Measurements from ENCODE around the gene SAAL1.

SAAL1 gene

GRCh38 chr11:18093959-18094358 is 11.9 kb downstream of the SAAL1 start:
- CTCF ChIA-PET, result interaction anchor here (0.8 to 1.8 kb wide), 5 partner anchors 10 to 363 kb away, joined by 3 to 6 read pairs (median 3); no protein-coding TSS in a partner anchor
- no peaks in the 10 kb centered on the region for H3K4me1 ChIP-seq (ENCODE audit: control insufficient read depth, insufficient read depth, low read length)
- no peak overlapping the region for H3K27ac ChIP-seq (ENCODE audit: extremely low read depth, low read depth, low read length)
- H3K36me3 ChIP-seq (ENCODE audit: control insufficient read depth in 2 of 2, insufficient read depth in 1 of 2, low read length in 2 of 2), result peaks cover 6 to 76% of the 10 kb centered on the region in 2 experiments
- H3K4me3 ChIP-seq (ENCODE audit: low read depth, low read length), result no peak overlapping the region
- TF ChIP-seq ZNF521 (tag by site-specific recombination; IDR thresholded peaks at IDR 0.05) (no peak), ZNF560 (tag by site-specific recombination; IDR thresholded peaks at IDR 0.05; ENCODE audit: borderline replicate concordance) (no peak), ZNF354C (tag by site-specific recombination; IDR thresholded peaks at IDR 0.05; ENCODE audit: borderline replicate concordance, low read depth) (no peak)
- no peaks in the 10 kb centered on the region for H3K9me3 ChIP-seq (ENCODE audit: control insufficient read depth, insufficient read depth, low read depth, low read length)
- POLR2A ChIA-PET, result no interaction called here

DNA sequence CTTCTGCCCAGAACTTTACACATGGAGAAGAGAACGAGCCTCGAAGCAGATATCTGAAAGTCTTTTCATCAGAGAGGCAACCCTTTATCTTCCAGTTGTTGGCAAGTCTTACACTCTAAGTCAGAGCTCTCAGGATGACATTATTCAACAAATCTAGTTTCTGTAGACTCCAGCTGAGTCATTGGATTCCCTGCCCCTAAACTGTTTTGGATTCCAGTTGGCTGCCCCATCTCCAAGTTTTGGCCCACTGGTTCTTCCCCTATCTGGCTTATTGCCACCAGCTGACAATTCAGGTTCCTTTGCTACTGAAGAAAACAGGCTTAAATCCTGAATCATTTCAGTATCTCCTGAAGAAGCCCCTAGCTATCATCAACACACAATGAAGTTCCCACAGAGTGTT is 14.2 kb downstream of the SAAL1 start:
- no peak overlapping the region for H3K4me3 ChIP-seq (ENCODE audit: low read depth, low read length)
- H3K27ac ChIP-seq (ENCODE audit: extremely low read depth, low read depth, low read length), result no peak overlapping the region
- TF ChIP-seq ZNF416 (tag by site-specific recombination; IDR thresholded peaks at IDR 0.05) (no peak), KLF9 (tag by site-specific recombination; IDR thresholded peaks at IDR 0.05; ENCODE audit: low read depth) (no peak), REST (tag by site-specific recombination; IDR thresholded peaks at IDR 0.05) (no peak), ZNF292 (tag by site-specific recombination; IDR thresholded peaks at IDR 0.05; ENCODE audit: borderline replicate concordance, low read depth) (no peak), ZBTB20 (tag by site-specific recombination; IDR thresholded peaks at IDR 0.05) (no peak), TRIM28 (IDR thresholded peaks at IDR 0.05; ENCODE audit: borderline replicate concordance, low read length) (no peak), ZNF561 (tag by site-specific recombination; IDR thresholded peaks at IDR 0.05; ENCODE audit: borderline replicate concordance) (no peak), ZNF560 (tag by site-specific recombination; IDR thresholded peaks at IDR 0.05; ENCODE audit: borderline replicate concordance) (no peak), ZNF544 (tag by site-specific recombination; IDR thresholded peaks at IDR 0.05) (no peak), ZNF549 (tag by site-specific recombination; IDR thresholded peaks at IDR 0.05) (no peak), SCRT2 (tag by site-specific recombination; IDR thresholded peaks at IDR 0.05) (no peak), KLF17 (tag by site-specific recombination; IDR thresholded peaks at IDR 0.05) (no peak)
- TF ChIP-seq, protein P1, sequence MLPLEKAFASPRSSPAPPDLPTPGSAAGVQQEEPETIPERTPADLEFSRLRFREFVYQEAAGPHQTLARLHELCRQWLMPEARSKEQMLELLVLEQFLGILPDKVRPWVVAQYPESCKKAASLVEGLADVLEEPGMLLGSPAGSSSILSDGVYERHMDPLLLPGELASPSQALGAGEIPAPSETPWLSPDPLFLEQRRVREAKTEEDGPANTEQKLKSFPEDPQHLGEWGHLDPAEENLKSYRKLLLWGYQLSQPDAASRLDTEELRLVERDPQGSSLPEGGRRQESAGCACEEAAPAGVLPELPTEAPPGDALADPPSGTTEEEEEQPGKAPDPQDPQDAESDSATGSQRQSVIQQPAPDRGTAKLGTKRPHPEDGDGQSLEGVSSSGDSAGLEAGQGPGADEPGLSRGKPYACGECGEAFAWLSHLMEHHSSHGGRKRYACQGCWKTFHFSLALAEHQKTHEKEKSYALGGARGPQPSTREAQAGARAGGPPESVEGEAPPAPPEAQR (tag by site-specific recombination; IDR thresholded peaks at IDR 0.05), result no peak
- POLR2A ChIA-PET, result no interaction called here
- H3K4me1 ChIP-seq (ENCODE audit: control insufficient read depth, insufficient read depth, low read length), result no peaks in the 10 kb centered on the region
- peaks cover 6 to 93% of the 10 kb centered on the region in 2 experiments for H3K36me3 ChIP-seq (ENCODE audit: control insufficient read depth in 2 of 2, insufficient read depth in 1 of 2, low read length in 2 of 2)
- no peaks in the 10 kb centered on the region for H3K9me3 ChIP-seq (ENCODE audit: control insufficient read depth, insufficient read depth, low read depth, low read length)
- CTCF ChIA-PET, result interaction anchor here (1.4 kb wide), 1 partner anchor 14 kb away, joined by 9 read pairs; the partner anchor contains the start of gene SAAL1

- H3K4me1 ChIP-seq (ENCODE audit: control insufficient read depth, insufficient read depth, low read length), result no peaks in the 10 kb centered on the region
- H3K27ac ChIP-seq (ENCODE audit: extremely low read depth, low read depth, low read length), result no peak overlapping the region
- ChIA-PET CTCF (interaction anchor here (0.6 to 2.1 kb wide), 2 partner anchors 15 to 484 kb away, joined by 3 to 13 read pairs; no protein-coding TSS in a partner anchor), POLR2A (no interaction called here)
- TF ChIP-seq ZNF561 (tag by site-specific recombination; IDR thresholded peaks at IDR 0.05; ENCODE audit: borderline replicate concordance), result no peak
- peaks cover 12 to 92% of the 10 kb centered on the region in 2 experiments for H3K36me3 ChIP-seq (ENCODE audit: control insufficient read depth in 2 of 2, insufficient read depth in 1 of 2, low read length in 2 of 2)
- H3K9me3 ChIP-seq (ENCODE audit: control insufficient read depth, insufficient read depth, low read depth, low read length), result no peaks in the 10 kb centered on the region
- no peak overlapping the region for H3K4me3 ChIP-seq (ENCODE audit: low read depth, low read length)
Observed at GRCh38 chr11:18088966-18089365, 16.9 kb downstream of the SAAL1 start.
